Measurements from ENCODE around the gene ABCA9. TPM values are rescaled to one million over a fixed set of nuclear protein-coding genes. Genes with fewer than 3 reads are reported as not detected.
"Not testable (repeated sequence)": the region's sequence is repeated elsewhere in the genome, so short reads cannot be mapped to it uniquely, and the experiment has no call there.

Gene ABCA9
- polyA plus RNA-seq, 1 donor = 15.6 TPM

GRCh38 chr17:68953340-68953997 is 107.3 kb downstream of the ABCA9 start:
- DNase-seq (ENCODE audit: low read depth) = no peak

DNA sequence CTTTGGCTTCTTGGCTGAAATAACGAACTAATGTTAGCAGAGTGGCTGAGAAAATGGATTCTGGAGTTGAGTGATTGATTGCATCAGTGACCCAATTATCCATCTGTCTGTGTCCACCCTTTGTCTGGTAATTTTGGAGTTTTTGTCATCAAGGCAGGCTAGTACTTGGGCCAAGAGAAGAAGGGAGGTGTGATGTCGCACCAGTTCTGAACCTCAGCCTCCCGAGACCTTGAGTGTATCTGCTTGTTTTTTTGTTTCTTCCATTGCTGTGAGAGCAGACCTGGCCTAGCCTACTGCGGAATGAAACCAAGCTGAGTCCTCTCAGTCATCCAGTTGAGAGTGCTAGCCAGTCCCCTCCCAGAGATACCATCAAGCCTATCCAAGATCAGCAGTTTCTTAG is 110.0 kb downstream of the ABCA9 start:
- DNase-seq (ENCODE audit: low read depth) = no peak

DNA sequence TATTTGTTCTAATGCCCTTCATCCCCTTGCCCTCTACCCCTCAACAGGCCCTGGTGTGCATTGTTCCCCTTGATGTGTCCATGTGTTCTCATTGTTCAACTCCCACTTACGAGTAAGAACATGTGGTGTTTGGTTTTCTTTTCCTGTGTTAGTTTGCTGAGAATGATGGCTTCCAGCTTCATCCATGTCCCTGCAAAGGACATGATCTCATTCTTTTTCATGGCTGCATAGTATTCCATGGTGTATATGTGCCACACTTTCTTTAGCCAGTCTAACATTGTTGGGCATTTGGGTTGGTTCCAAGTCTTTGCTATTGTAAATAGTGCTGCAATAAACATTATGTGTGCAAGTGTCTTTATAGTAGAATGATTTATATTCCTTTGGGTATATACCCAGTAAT is 112.9 kb downstream of the ABCA9 start:
- DNase-seq (ENCODE audit: low read depth) = not testable (repeated sequence)

DNA sequence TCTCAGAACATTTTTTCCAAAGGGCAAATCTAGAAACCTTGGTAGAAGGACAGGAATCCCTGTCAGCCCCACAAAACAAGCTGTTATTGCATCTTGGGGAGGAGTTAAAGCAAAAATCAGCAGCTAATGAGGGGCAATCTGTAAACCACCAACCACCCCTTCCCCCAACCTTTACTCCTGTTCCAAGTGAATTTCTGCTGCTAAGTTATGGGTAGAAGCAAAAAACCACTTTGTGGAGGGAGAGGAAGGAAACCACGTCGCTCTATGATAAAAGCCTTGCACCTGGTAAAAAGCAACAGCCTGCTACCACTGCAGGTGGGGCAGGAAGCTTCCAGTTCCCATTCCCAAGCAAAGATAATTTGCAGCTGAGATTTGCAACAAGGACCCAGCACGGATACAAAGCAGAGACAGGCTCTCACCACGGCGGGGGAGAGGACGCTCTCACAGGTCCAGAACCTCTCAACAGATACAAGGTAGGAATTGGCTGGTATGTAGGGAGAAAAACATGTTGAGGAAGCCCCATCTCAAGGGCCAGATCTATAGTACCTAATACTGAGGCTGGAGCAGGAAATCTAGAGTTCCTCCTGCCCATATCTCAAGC is 116.2 kb downstream of the ABCA9 start:
- no peak for DNase-seq (ENCODE audit: low read depth)

GRCh38 chr17:68943812-68944182 is 116.9 kb downstream of the ABCA9 start:
- not testable (repeated sequence) for DNase-seq (ENCODE audit: low read depth)

- no peak for DNase-seq (ENCODE audit: low read depth)
Observed at GRCh38 chr17:68943123-68943811, 117.5 kb downstream of the ABCA9 start.

DNA sequence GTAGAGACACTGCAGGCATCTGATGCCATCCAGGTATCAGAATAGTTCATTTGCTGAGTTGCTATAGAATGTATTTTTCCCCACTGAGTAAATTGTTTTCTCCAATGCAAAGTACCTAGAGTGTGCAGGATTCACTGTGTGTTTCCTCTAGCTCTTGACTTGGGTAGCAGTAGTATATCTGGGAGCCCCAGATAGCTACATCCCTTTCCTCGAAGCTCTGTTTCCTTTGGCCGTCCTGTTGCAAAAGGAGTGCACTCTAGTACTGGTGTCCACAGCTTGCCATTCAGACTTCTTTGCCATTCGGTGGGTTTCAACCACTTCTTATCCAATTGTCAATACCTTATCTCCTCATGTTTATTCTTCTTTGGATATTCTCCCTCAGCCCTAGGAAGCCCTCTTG is 118.3 kb downstream of the ABCA9 start:
- DNase-seq (ENCODE audit: low read depth) = no peak

GRCh38 chr17:68941761-68942160 is 119.0 kb downstream of the ABCA9 start:
- no peak for DNase-seq (ENCODE audit: low read depth)

- DNase-seq (ENCODE audit: low read depth) = no peak
Observed at GRCh38 chr17:68939195-68939594, 121.5 kb downstream of the ABCA9 start.

DNA sequence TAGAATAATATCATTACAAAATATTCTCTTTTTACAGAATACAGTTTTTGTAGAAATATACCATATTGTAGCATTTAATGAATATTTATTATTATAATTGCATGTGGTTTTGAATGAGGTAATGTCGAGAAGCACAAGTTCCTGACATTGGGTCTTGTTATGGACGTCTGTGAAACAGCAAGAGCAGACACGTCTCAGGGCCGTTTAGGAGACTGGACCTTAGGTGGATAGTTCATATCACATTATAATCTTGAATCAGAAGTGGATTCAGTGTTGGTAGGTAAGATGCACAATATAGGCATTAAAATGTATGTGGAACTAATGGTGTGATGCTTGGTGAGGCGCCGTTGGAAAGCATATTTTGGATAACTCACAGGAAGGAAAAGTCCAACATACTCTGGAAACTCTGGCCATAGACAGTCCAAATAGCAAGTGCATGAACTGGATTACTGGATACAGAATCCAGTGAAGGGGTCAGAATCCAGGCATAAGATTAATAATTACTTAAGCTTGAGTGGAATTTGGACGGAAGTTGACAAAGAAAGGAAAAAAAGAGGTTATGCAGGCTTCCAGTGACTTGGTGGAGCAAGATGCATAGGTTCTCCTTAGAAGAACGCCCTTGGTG is 122.7 kb downstream of the ABCA9 start:
- no peak for DNase-seq (ENCODE audit: low read depth)

DNA sequence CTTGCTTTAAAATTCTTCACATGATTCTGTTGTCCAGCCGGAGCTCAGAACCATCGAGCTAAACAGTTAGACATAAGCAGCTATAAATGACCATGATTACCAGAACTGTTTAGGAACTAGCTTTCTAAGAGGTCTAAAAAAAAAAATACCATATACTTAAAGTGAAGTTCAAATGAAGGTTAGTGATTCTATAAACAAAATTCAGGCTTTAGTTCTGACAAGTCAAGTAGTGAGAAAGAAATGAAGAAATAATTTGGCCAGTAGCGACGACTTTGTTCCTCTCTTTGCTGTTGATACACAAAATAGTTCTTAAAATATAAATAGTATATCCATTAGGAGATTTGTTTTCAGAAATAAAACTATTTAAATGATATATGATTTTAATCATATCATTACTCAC is 133.2 kb downstream of the ABCA9 start:
- DNase-seq (ENCODE audit: low read depth) = no peak

GRCh38 chr17:68924793-68925720 is 135.7 kb downstream of the ABCA9 start:
- no peak for DNase-seq (ENCODE audit: low read depth)

Other genes with a start within 250 kb of the ABCA9 start
- gene ABCA8, start 105.5 kb downstream of the ABCA9 start, polyA plus RNA-seq (ENCODE audit: insufficient read length) = 55.9 TPM
- 15.5 TPM for gene ABCA6, start 81.0 kb upstream of the ABCA9 start, polyA plus RNA-seq (ENCODE audit: insufficient read length)
- 9.5 TPM for gene ABCA10, start 167.9 kb upstream of the ABCA9 start, polyA plus RNA-seq (ENCODE audit: insufficient read length)

Data from forelimb muscle (tissue), 1 donor.